H1 (cell line): ENCODE results near the gene SLC25A26.

ENCODE experiments used
- BCL11A ChIP-seq, 2 experiments: IDR thresholded peaks; one replicate each; pipeline ENCODE4 v1.6.1; 2011; ENCODE audit warnings: low read depth in 2 of 2, low read length in 2 of 2, mild to moderate bottlenecking in 2 of 2
- CHD2 ChIP-seq: IDR thresholded peaks from 2 replicates; pipeline ENCODE4 v1.6.1; 2012; ENCODE audit warnings: low read length, improper control_type of control experiment
- CHD7 ChIP-seq: fragments of 300-600 bp; sonication (generic); IDR thresholded peaks from 2 replicates; pipeline ENCODE4 v1.7.1; 2012; ENCODE audit warnings: low read length, moderate library complexity, mild to moderate bottlenecking, inconsistent platforms; ENCODE audit not compliant: insufficient replicate concordance
- CTCF ChIP-seq, 3 experiments: IDR thresholded peaks; 1 replicate in 2 of 3; 2 replicates in 1 of 3; pipeline versions ENCODE4 v1.5.1 to v1.6.1; 2011; ENCODE audit warnings: low read length in 3 of 3, mild to moderate bottlenecking in 3 of 3, inconsistent platforms in 2 of 3, low read depth in 1 of 3, moderate library complexity in 1 of 3; ENCODE audit not compliant: insufficient read depth in 1 of 3; ENCODE audit errors: control extremely low read depth in 1 of 3
- EP300 ChIP-seq, 2 experiments: IDR thresholded peaks; 1 replicate in 1 of 2; 2 replicates in 1 of 2; pipeline ENCODE4 v1.6.1; 2011 to 2012; ENCODE audit warnings: low read depth in 2 of 2, low read length in 2 of 2, mild to moderate bottlenecking in 2 of 2, borderline replicate concordance in 1 of 2, inconsistent platforms in 1 of 2, moderate library complexity in 1 of 2
- GABPA ChIP-seq: IDR thresholded peaks from 2 replicates; pipeline ENCODE4 v1.6.1; 2011; ENCODE audit warnings: mild to moderate bottlenecking, low read length, moderate library complexity, borderline replicate concordance; ENCODE audit not compliant: insufficient read depth
- JUN ChIP-seq: IDR thresholded peaks from 2 replicates; pipeline ENCODE4 v1.6.1; 2011; ENCODE audit warnings: low read depth, mild to moderate bottlenecking, improper control_type of control experiment, low read length
- KDM4A ChIP-seq: IDR thresholded peaks from one replicate; pipeline ENCODE4 v1.7.1; 2012; ENCODE audit warnings: low read depth, mild to moderate bottlenecking, moderate library complexity, low read length, inconsistent platforms; ENCODE audit not compliant: severe bottlenecking
- MAFK ChIP-seq: IDR thresholded peaks from 2 replicates; pipeline ENCODE4 v1.6.1; 2012; ENCODE audit warnings: low read depth, mild to moderate bottlenecking, improper control_type of control experiment, low read length
- POLR2A ChIP-seq, 2 experiments: IDR thresholded peaks; 1 replicate in 1 of 2; 2 replicates in 1 of 2; pipeline ENCODE4 v1.6.1; 2011; ENCODE audit warnings: low read depth in 2 of 2, low read length in 2 of 2, mild to moderate bottlenecking in 2 of 2; ENCODE audit errors: control extremely low read depth in 1 of 2
- RAD21 ChIP-seq, 2 experiments: IDR thresholded peaks in 1 of 2; conservative IDR thresholded peaks in 1 of 2; 2 replicates each; pipeline ENCODE4 v1.6.1; 2011; ENCODE audit warnings: low read depth in 2 of 2, low read length in 2 of 2, improper control_type of control experiment in 1 of 2, inconsistent platforms in 1 of 2, mild to moderate bottlenecking in 1 of 2, moderate library complexity in 1 of 2
- TAF1 ChIP-seq: IDR thresholded peaks from 2 replicates; pipeline ENCODE4 v1.6.1; 2011; ENCODE audit warnings: mild to moderate bottlenecking, low read depth, low read length
- TF ChIP-seq, protein P1 (sequence below): IDR thresholded peaks from 2 replicates; pipeline ENCODE4 v1.6.1; 2011; ENCODE audit warnings: low read depth, mild to moderate bottlenecking, low read length; ENCODE audit not compliant: insufficient read depth

GRCh38 chr3:66276705-66277274, 56.0 kb downstream of the SLC25A26 start:
- TF ChIP-seq CTCF (IDR thresholded peaks at IDR 0.05; ENCODE audit: control extremely low read depth in 1 of 3, insufficient read depth in 1 of 3, low read depth in 1 of 3, low read length in 3 of 3) (peak in 2 of 3 experiments; percentile 54 to 72; a peak in 3 of 4 replicates), CHD7 (no peak), CHD2 (no peak), TAF1 (no peak), EP300 (IDR thresholded peaks at IDR 0.05; ENCODE audit: borderline replicate concordance in 1 of 2, low read depth in 2 of 2, low read length in 2 of 2) (no peak), JUN (no peak), MAFK (no peak), POLR2A (IDR thresholded peaks at IDR 0.05; ENCODE audit: control extremely low read depth in 1 of 2, low read depth in 2 of 2, low read length in 2 of 2) (no peak), GABPA (no peak), RAD21 (IDR thresholded peaks at IDR 0.05 in 1 of 2, conservative IDR thresholded peaks at IDR 0.05 in 1 of 2; ENCODE audit: low read depth in 2 of 2, low read length in 2 of 2) (peak; percentile 87), BCL11A (IDR thresholded peaks at IDR 0.05; ENCODE audit: low read depth in 2 of 2, low read length in 2 of 2) (no peak), KDM4A (no peak)
- TF ChIP-seq, protein P1, sequence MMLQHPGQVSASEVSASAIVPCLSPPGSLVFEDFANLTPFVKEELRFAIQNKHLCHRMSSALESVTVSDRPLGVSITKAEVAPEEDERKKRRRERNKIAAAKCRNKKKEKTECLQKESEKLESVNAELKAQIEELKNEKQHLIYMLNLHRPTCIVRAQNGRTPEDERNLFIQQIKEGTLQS, result no peak
